Measurements from ENCODE around the gene VOPP1.

The VOPP1 gene

DNA sequence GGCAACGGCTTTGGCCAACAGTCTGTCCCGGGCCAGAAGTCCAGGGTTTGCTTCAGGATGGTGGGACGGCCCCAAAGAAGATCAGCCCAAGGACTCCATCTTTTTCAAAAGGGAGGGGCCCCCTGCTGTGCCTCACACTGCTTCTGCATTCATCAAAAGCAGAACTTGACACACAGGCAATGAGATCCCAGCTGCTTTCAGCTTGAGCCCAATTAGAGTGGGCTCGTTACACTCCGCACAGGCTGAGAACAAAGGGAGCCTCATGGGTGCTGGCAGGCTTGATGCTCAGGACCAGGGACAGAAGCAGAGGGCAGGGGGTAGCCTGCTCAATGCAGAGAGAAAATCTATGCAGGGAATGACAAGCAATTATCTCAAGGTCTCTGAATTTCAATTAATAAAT lies 45.5 kb downstream of the VOPP1 start:
- in situ Hi-C loops (cut with MboI; ENCODE audit: low pct_unique_long_range_greater_than_20kb, low sequenced_read_pairs, unreplicated experiment), result no loop called here
- TF ChIP-seq, protein P1, sequence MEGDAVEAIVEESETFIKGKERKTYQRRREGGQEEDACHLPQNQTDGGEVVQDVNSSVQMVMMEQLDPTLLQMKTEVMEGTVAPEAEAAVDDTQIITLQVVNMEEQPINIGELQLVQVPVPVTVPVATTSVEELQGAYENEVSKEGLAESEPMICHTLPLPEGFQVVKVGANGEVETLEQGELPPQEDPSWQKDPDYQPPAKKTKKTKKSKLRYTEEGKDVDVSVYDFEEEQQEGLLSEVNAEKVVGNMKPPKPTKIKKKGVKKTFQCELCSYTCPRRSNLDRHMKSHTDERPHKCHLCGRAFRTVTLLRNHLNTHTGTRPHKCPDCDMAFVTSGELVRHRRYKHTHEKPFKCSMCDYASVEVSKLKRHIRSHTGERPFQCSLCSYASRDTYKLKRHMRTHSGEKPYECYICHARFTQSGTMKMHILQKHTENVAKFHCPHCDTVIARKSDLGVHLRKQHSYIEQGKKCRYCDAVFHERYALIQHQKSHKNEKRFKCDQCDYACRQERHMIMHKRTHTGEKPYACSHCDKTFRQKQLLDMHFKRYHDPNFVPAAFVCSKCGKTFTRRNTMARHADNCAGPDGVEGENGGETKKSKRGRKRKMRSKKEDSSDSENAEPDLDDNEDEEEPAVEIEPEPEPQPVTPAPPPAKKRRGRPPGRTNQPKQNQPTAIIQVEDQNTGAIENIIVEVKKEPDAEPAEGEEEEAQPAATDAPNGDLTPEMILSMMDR (IDR thresholded peaks at IDR 0.05; ENCODE audit: extremely low read depth, insufficient read depth, missing control alignments), result no peak
- DNase-seq (ENCODE audit: low spot score), result no peak

DNA sequence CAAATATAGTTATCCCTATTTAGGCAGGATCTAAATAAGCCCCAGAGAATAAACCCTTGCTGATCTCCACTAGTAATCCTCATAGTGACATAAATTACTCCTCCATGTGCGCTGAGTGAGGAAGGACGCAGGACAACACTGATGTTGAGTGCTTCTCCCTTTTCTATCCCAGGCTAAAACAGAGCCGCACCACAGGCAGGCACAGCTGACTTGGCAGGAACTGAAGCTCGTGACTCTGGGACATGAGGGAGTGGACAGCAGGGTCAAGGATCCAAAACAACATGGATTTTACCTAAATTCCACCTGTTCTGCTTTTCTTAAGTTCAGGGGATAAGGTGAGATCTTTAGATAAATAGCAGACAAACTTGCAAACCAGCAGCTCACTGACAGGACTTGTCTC lies 46.0 kb downstream of the VOPP1 start:
- in situ Hi-C loops (cut with MboI; ENCODE audit: low pct_unique_long_range_greater_than_20kb, low sequenced_read_pairs, unreplicated experiment), result no loop called here
- DNase-seq (ENCODE audit: low spot score), result no peak
- TF ChIP-seq, protein P1 (IDR thresholded peaks at IDR 0.05; ENCODE audit: extremely low read depth, insufficient read depth, missing control alignments), result no peak

DNA sequence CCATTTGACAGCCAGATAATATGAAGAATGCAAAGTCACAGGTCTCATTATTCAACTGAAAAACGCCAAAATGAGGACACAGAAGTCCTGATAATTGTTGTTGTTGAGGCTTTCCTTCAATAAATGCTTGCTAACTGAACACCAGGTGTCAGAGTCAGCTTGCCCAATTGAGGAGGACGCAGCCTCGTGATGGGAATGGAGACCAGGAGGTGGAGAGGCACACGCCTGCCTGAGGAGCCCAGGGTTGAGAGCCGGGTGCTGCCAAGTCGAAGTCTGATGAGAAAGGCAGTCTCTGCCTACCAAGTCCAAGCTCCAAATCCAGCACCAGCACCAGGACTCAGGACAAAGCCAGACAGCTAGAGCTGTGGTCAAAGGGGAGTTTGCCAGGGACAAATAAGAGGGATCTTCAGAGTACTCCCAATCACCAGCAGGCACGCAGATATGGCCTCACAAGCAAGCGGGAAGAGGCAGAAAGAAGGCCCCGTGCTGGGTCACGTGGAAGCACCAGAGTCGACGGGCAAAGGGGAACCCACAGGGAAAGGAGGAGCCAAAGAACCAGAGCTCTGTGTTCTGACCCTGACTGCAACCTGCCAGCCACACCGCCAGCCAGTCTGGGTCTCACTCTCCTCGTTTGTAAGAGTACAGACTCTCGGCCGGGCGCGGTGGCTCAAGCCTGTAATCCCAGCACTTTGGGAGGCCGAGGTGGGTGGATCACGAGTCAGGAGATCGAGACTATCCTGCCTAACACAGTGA lies 47.6 kb downstream of the VOPP1 start:
- TF ChIP-seq, protein P1 (IDR thresholded peaks at IDR 0.05; ENCODE audit: extremely low read depth, insufficient read depth, missing control alignments), result no peak
- in situ Hi-C loops (cut with MboI; ENCODE audit: low pct_unique_long_range_greater_than_20kb, low sequenced_read_pairs, unreplicated experiment), result no loop called here
- no peak for DNase-seq (ENCODE audit: low spot score)

DNA sequence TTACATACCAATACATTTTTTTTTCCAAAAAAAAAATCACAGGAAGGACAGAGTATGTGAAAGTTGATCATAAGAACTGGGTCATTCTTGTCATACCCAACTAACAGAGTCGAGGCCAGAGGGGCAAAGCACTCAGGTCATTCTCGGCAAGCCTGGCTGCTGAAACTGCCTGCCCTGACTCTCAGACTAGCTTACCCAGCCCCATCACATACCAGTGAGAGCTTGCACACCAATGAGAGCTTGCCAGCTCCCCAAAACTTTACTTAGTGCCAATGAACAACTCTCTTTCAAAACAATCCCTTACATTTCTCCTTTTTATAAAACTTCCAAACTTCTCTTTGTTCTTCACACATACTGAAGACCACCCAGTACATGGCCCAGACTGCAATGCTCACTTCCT lies 48.9 kb downstream of the VOPP1 start:
- TF ChIP-seq, protein P1 (IDR thresholded peaks at IDR 0.05; ENCODE audit: extremely low read depth, insufficient read depth, missing control alignments), result no peak
- in situ Hi-C loops (cut with MboI; ENCODE audit: low pct_unique_long_range_greater_than_20kb, low sequenced_read_pairs, unreplicated experiment), result no loop called here
- no peak for DNase-seq (ENCODE audit: low spot score)

DNA sequence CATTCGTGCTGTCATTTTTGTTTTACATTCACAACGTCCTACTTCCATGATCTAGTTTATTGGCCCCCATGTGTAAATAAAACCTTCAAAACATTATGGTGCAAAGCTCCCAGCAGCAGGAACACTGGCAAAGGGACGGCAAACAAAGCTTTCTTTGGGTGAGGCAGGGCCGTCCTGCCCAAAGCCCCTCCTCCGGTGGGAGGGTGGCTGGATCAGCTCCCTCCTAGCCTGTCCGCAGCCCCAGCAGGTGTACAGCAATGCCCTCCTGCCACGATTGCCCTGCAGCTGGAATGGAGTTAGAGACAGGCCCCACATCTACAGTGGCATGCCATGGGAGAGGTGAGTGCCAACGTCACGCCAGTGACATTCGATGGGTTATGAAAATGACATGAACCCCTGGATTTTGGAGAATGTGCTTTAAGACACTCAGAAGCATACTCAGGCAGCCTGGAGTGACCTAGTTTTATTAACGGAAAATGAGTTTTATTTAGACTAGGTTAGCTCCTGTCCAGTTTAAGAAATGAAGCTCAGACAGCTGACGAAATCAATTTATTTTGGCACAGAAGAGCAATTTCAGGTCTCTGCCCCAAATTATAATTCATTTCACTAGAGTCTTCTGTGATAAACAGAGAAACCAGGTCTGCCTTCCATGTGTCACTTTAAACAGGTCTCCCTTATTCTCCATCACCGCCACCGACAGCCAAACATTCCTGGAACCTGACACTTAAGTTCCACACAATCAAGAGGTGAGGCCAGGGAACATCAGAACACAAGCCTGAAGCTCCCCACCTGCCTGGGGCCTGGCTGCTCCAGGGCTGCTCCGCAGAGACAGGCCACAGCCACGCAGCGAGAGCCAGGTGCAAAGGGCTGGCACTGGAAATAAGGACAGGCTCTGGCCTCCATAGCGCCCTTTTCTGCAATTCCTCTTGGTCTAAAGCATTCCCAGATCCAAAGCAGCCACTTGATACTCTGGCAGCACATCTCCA lies 50.1 kb downstream of the VOPP1 start:
- no peak for DNase-seq (ENCODE audit: low spot score)
- TF ChIP-seq, protein P1 (IDR thresholded peaks at IDR 0.05; ENCODE audit: extremely low read depth, insufficient read depth, missing control alignments), result no peak
- in situ Hi-C loops (cut with MboI; ENCODE audit: low pct_unique_long_range_greater_than_20kb, low sequenced_read_pairs, unreplicated experiment), result no loop called here

DNA sequence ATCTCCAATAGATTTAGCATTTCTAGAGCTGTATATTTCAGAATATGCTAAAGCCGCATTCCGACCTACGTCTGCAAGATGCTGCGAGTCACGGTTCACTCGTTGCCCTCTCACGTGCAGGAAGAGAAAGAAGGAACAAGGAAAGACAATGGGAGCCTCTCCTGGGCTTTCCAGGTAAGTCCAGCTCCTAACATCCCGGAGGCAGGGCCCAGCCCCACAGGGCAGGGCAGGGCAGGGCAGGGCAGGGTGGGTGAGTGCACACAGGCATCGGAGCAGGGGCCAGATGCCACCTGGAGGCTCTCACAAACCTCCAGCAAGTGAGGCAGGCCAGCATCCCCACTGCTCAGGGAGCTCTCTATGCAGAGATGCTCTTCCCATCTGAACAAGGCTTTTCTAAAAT lies 50.8 kb downstream of the VOPP1 start:
- TF ChIP-seq, protein P1 (IDR thresholded peaks at IDR 0.05; ENCODE audit: extremely low read depth, insufficient read depth, missing control alignments), result no peak
- DNase-seq (ENCODE audit: low spot score), result no peak
- in situ Hi-C loops (cut with MboI; ENCODE audit: low pct_unique_long_range_greater_than_20kb, low sequenced_read_pairs, unreplicated experiment), result no loop called here
